Kidney tubule cell (primary cell): ENCODE data around the gene PLCXD1.
"Not testable (repeated sequence)": the region's sequence is repeated elsewhere in the genome, so short reads cannot be mapped to it uniquely, and the experiment has no call there.

Experiments
- DNase-seq: peaks from one replicate; pipeline ENCODE4 v3.0.0-alpha.2; 2018; ENCODE audit warnings: low spot score

Gene PLCXD1

DNA sequence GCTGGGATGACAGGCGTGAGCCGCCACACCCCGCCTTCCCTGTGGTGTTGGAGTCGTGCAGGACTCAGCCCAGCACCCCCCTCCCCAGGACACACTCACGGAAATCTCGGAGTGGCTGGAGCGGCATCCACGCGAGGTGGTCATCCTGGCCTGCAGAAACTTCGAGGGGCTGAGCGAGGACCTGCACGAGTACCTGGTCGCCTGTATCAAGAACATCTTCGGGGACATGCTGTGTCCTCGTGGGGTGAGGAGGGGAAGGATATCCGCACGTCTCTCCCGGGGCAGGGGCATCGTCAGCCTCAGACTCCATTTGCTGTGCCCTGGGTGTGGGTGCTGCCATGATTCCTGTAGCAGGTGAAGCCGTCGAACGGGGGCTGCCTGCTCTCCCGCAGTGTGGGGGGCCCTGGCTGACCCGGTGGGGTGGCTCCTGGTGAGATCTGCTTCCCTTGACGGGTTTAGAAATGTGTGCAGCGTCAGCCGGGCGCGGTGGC is 10.3 kb downstream of the PLCXD1 start:
- DNase-seq: no peak

DNA sequence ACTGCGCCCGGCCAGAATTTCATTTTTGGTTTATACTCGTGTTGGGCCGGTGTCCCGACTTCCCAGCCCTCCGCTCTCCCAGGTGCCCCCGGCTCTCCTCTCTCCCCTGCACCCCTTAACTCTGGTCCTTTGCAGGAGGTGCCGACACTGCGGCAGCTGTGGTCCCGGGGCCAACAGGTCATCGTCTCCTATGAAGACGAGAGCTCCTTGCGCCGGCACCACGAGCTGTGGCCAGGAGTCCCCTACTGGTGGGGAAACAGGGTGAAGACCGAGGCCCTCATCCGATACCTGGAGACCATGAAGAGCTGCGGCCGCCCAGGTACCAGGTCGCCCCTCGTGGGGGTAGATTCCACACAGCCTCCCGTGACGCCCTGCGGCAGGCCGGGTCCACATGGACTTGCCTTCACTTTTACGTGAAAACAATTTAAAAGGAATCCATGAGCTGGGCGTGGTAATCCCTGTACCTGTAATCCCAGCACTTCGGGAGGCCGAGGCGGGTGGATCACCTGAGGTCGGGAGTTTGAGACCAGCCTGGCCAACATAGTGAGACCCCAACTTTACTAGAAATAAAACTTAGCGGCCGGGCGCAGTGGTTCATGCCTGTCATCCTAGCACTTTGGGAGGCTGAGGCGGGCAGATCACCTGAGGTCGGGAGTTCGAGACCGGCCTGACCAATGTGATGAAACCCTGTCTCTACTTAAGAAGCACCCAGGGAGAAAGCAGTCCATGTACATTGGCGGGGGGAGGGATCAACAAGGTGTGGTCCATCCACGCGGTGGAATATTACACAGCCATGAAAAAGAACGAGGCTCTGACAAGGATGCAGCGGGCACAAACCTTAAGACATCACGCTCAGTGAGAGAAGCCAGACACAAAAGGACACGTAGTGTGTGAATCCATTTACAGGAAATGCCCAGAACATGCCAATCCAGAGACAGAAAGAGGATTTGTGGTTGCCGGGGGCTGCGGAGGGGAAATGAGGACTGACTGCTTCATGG is 12.0 kb downstream of the PLCXD1 start:
- DNase-seq: no peak

DNA sequence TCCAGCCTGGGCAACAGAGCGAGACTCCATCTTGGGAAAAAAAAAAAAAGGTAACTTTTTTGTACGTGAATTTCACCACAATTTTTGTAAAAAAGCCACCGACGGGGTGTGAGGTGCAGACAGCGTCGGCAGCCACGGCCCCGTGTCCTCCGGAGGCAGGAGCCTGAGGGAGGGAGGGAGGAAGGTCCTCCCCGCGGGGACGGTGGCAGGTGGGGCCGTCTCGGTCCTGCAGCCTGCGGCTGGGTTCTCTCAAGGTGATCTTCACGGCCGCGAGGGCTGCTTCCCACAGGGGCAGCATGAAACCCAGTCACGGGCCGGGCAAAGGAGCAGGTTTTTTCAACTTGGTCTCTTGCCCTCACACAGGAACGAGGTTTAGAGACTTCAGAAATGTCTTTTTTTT is 14.0 kb downstream of the PLCXD1 start:
- no peak for DNase-seq

DNA sequence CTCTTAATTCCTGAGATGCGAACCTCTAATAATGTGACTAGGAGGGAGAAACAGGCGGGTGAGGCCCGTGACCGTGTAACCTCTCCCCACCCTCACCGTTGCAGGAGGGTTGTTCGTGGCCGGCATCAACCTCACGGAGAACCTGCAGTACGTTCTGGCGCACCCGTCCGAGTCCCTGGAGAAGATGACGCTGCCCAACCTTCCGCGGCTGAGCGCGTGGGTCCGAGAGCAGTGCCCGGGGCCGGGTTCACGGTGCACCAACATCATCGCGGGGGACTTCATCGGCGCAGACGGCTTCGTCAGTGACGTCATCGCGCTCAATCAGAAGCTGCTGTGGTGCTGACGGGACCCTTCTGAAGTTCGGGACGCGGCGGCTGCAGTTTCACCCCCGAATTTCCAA is 17.8 kb downstream of the PLCXD1 start:
- no peak for DNase-seq

DNA sequence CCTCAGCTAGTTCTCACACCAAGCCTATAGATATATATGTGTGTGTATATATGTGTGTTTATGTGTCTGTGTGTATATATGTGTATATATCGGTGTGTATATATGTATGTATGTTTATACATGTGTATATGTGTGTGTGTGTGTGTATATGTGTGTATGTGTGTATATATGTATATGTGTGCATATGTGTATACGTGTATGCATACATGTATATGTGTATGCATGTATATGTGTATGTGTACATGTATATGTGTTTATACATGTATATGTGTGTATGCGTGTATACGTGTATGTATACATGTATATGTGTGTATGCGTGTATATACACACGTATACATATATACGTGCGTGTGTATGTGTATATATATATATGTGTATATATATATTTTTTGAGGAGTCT is 19.2 kb downstream of the PLCXD1 start:
- DNase-seq: no peak

DNA sequence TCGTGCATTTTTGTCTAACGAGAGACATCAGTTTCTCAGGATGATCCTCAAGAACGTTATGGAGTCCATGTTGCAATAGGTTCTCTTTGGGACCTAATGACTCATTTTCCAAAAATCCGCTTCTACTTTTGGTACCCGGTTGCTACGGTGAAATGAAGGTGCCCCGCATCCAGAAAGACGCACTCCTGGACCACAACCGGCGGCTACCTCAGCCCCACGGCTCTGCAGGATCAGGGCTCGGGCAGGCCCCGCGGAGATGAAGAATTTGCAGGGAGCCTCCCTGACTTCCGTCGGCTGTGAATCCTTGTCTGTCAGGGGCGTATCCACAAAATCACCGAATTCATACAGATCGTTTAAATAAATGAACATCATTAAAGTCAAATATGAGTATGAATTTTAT is 21.8 kb downstream of the PLCXD1 start:
- DNase-seq: no peak

DNA sequence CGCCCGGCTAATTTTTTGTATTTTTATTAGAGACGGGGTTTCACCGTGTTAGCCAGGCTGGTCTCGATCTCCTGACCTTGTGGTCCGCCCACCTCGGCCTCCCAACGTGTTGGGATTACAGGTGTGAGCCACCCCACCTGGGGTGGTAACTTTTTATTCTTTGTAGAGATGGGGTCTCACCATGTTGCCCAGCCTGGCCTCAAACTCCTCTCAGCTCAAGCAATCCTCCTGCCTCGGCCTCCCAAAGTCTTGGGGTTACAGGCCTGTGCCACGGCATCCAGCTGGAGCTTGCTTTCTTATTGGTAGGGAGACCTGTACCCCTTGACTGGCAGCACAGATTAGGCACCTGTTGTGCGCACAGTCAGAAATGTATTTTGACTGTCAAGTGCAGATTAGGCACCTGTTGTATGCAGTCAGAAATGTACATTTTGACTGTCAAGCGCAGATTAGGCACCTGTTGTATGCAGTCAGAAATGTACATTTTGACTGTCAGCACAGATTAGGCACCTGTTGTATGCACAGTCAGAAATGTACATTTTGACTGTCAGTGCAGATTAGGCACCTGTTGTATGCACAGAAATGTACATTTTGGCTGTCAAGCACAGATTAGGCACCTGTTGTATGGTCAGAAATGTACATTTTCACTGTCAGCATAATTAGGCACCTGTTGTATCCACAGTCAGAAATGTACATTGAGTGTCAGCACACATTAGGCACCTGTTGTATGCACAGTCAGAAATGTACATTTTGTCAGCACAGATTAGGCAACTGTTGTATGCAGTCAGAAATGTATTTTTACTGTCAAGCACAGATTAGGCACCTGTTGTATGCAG is 24.8 kb downstream of the PLCXD1 start:
- DNase-seq: not testable (repeated sequence)

DNA sequence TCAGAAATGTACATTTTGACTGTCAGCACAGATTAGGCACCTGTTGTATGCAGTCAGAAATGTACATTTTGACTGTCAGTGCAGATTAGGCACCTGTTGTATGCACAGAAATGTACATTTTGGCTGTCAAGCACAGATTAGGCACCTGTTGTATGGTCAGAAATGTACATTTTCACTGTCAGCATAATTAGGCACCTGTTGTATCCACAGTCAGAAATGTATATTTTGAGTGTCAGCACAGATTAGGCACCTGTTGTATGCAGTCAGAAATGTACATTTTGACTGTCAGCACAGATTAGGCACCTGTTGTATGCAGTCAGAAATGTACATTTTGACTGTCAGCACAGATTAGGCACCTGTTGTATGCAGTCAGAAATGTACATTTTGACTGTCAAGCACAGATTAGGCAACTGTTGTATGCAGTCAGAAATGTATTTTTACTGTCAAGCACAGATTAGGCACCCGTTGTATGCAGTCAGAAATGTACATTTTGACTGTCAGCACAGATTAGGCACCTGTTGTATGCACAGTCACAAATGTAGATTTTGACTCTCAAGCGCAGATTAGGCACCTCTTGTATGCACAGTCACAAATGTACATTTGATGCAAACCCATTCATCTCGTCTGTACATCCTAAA is 25.6 kb downstream of the PLCXD1 start:
- DNase-seq: not testable (repeated sequence)

DNA sequence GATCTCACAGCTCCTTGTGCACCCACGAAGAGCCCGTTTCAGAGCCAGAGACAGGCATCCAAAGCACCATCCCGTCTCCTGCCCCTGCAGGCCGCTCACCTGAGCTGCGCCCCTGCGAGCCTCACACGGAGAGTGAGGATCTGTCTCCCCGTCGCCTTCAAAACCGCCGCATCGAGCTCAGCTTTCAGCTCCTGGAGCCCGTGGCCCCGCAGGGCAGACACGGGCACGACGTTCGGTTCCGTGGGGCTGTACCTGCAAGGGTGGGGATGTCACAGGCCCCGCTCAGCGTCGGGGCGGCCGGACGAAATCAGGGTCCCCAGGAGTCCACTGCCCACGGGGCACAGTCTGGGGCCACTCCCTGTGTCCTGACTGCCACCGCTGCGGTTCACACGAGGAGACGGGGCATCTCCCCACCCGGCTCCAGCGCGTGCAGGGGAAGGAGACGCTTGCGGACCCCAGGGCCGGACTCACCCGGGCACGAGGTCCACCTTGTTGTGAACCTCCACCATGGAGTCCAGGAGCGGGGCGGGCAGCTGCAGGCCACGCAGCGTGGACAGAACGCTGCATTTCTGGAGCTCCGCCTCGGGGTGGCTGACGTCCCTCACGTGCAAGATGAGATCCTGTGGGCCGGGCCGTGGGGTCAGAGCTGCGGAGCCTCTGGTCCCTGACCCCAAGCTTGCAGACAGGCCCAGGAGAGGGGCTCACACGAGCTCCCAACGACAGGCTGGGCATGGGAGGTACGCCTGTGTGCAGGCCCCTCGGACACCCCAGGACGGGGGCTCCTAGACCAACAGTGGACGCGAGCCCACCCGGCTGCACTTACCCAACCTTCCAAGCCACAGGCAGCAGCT is 26.3 kb downstream of the PLCXD1 start:
- DNase-seq: no peak

DNA sequence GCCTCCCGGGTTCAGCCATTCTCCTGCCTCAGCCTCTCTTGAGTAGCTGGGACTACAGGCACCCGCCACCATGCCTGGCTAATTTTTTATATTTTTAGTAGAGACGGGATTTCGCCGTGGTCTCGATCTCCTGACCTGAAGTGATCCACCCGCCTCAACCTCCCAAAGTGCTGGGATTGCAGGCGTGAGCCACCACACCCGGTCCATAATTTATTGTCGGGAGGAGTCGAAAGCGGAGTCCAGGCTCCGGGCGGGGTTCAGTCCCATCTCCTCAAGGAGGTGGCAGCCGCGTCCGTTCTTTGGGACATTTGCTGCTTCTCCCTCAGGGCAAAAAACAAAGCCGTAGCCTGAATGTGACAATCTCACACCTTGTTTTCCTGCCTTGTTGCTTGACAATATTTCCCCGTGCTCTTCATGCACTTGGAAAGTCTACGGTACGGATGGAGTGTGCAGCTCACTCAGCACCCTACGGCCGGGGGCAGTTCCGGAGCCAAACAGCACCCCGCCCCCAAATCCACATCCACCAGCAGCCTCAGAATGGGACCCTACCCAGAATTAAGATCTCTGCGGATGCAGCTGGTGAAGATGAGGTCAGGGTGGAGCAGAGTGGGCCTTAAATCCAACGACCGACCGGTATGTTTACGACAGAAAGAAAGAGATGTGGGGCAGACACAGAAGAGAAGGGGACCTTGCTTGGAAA is 27.8 kb downstream of the PLCXD1 start:
- no peak for DNase-seq

DNA sequence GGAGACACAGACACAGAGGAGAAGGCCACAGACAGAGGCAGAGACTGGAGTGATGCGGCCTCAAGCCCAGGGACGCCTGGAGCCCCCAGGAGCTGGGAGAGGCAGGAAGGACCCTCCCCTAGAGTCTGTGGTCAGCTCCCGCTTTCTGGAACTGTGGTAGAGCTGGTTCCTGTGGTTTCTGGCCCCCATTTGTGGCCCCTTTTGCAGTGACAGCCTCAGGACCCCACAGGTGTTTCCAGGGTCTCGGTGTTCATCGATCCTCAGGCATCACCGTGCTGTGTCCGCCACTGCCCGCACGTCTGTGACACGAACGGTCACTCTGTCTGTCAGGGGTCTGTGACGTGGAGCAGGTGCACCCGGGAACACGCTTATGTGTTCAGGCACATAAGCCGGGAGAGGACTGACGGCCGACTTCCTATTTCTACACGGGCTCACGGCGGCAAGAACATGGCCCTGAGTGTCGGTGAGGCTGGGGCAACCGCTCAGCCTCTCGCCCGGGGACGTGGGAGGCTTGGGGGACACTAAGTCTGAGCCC is 29.5 kb downstream of the PLCXD1 start:
- no peak for DNase-seq

DNA sequence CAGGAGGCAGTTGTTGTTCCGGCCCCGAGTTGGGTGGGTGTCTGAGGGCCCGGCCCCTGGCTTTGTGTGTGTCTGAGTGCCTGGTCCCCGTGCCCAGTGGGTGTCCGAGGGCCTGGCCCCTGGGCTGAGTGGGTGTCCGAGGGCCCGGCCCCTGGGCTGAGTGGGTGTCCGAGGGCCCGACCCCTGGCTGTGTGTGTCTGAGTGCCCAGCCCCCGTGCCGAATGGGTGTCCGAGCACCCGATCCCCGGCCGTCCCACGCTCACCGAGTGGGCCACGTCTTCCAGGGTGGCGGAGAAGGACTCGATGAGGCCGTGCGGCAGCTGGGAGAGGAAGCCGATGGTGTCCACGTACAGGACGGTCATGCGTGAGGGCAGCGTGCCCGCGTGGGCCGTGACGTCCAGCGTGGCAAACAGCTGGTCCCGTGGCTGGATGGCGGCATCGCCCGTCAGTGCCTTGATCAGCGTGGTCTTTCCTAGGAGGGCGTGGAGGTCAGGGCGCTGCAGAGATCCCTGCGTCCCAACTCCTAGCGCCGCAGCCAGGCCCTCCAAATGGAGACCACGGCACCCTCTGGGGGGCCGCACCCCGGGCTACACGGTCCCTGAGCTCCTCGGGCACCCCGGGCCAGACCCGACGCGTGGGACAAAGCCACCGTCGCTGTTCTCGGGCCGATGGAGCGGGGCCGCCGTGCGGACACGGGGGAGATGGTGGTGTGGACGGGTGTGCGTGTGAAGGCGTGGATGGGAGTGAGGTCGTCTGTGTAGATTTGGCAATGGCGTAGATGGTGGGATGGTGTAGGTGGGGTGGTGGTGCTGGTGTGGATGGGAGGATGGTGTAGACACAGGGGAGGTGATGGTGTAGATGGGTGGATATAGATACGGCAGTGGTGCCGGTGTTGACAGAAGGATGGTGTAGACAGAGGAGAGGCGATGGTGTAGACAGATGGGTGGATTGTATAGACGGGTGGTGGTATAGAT is 30.3 kb downstream of the PLCXD1 start:
- DNase-seq: no peak

DNA sequence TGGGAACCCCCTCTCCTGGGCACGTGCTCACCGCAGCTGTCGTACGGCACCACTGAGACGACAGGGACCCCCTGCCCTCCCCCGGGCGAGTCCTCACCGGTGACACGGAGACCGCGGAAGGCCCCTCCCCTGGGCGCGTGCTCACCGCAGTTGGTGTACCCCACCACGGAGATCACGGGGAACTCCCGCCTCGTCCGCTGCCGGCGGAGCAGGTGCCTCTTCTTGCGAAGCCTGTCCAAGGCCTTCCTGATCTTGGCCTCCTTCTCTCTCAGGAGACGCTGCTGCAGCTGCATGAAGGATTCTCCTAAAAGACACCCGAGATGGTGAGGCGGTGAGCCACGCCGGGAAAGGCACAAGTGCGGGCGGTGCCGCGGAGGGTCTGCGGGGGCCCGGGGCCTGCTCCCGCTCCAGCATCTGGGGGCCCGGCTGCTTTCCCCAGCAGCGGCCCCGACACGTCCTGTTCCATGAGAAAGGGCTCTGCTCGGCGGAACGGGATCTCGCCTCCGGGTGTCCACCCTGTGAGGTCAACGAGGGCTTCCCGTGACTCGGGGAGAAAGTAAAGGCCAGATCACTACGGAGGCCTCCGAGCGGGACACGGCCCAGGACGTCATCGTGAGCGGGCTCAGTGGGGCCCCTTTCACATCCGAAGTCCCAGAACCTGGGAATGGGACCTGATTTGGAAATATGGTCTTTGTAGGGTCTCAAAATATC is 31.6 kb downstream of the PLCXD1 start:
- DNase-seq: no peak

DNA sequence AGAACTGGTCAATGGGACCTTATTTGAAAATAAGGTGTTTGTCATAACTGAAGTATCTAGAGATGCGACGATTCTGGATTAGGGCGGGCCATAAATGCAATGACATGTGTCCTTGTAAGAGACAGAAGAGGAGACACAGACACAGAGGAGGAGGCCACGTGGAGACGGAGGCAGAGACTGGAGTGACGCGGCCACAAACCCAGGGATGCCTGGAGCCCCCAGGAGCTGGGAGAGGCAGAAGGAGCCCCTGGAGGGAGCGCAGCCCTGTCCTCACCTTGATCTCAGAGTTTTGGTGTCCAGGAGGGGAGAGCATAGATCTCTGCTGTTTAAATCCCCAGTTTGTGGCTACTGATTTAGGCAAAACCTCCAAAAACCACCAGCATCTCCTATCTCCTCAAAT is 32.4 kb downstream of the PLCXD1 start:
- DNase-seq: no peak

DNA sequence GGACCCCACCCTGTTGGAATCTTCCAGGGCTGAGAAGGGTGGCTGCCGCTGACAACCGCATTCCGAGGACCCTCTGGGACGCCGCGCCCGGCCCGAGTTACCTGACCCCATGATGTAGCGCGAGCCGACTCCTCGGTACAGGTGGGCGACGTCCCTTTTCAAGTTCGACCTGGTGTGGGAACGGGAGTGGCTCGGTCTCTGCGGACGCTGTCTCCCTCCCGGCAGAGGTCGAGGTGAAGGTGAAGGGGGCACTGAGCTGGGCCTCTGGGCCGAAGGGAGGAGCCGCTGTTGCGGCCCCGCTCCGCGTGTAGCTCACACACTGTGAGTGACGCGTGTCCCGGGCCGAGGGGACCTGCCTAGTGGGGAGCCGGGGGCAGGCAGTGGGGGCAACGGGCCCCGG is 32.9 kb downstream of the PLCXD1 start:
- no peak for DNase-seq

DNA sequence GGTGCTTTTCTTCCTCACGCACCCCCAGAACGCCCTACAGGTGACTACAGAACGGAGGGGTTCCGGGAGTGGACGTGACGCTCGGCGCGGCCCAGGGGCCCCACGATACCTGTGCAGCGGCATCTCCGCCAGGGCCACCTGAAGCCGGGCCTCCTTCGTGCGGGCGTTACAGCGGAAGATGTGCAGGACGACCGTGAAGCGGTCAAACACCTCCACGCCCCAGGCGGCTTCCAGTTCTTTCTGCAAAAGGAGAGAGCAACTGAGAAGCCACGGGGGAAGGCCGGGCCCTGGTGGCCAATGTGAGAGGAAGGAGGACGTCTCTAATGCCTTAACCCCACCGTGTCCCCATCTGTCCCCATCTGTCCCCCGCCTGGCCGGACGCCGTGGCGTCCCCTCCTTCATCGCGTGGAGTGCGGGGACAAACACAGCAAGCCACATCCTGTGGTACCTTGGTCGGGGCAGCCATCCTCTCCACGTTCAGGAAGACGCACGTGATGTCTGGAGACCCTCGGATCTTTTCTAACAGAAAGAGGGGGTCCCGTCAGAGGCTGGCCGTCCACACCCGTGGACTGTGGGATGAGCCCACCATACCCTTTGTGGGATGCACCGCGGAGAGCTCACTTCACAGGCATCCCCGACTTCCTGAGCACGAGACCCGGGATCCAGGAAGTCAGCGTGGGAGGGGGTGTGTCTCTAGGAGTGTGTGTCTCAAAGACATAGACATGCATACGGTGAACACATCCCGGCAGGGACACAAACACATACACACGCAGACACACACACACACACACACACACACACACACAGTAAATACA is 33.8 kb downstream of the PLCXD1 start:
- no peak for DNase-seq
